SW480 (cell line): Measurements from ENCODE around the gene MYCBP.
"Not testable (repeated sequence)": the region's sequence is repeated elsewhere in the genome, so short reads cannot be mapped to it uniquely, and the experiment has no call there.

ENCODE experiments used
- DNase-seq: peaks from one replicate; pipeline ENCODE4 v3.0.0-alpha.2; 2016; ENCODE audit warnings: low spot score

The MYCBP gene

DNA sequence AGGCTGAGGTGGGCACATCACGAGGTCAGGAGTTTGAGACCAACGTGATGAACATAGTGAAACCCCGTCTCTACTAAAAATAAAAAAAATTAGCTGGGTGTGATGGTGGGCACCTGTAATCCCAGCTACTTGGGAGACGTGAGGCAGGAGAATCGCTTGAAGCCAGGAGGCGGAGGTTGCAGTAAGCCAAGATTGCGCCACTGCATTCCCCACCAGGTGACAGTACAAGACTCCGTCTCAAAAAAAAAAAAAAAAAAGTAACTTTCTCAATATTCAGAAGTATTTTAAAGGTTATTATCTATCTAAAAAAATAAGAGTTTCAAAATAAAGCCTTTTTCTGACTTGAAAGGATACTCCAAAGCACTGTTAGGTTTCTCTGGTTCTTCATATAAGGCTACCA is 5.9 kb downstream of the MYCBP start:
- no peak for DNase-seq

DNA sequence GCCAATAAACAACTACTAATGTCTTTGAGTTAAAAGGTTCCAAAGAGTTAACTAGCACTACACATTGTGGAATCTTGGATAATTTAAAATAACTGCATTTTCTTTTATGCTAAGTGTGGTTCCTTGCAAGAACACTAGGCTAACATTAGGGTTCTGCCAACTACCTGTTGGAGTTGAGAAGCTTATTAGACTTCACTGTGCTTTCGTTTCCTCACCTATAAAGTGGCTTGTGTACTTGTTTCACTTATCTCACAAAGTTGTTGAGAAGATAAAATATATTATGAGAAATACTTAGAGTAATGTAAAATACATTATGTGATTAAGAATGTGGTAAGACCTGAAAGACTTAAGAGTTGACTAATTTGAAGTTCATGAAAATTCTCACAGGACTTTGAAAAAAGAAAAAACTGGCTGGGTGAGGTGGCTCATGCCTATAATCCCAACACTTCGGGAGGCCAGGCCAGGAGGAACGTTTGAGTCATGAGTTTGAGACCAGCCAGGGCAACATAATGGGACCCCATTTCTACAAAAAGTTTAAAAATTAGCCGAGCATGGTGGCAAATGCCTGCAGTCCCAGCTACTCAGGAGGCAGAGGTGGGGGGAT is 7.9 kb downstream of the MYCBP start:
- no peak for DNase-seq

DNA sequence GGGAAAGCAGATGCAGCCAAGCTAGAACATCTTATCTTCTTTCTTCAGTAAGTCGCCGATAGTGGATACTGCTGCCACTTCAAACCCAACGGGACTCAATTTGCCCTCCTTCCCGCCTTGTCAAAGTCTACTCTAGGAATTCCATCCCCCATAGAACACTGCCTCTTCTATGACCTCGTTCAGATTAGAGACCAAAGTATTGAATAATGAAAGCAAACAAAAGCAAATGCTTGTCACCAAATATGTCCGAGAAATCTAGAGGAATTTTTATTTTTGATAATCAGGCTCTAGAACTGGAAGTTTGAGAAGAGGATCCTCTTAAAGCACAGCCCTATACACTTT is 12.7 kb downstream of the MYCBP start:
- DNase-seq: no peak

DNA sequence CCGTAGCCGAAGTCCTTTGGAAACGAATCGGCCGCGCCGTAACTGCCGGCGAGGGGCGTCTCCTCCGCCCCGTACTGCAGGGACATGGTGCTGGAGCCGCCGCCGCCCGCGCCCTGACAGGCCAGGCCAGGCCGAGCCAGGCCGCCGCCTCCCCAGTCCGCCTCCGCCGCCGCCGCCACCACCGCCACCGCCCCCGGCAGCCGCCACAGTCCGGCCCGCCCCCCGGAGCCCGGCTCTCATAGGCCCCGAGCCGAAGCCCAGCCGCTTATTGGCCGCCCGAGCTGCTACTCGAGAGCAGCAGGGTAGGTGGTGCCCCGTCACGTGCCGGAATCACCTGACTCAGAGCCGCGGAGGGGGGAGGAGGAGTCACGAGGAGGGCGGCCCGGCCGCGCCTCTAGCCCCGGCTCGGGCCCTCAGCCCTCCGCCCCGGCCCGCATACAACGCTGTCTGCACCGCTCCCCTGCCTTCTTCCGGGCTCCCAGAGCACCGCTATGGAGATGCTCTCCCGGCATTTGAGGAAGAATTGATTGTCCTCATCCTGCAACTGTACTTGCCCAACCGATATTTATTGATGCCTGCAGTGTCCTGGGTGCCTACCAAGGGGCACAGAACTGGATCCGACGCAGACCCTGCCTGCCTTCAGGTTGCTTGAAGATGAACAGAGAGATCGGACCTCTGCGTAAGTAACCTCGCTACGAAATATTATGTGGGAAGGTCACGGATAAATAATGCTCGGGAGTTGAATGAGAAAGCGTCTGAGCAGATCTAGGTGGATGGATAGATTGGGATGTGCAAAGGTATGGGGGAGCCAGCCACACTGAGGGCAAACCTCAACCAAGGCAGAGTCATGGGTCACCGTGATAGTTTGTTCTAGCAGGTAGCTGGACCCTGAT is 13.3 kb downstream of the MYCBP start, which contains the start of gene RRAGC:
Gene RRAGC, minus strand, starts transcription at position 212 of the 893 bp plus-strand sequence. Its CDS starts 126 bp downstream, at position 86.
- peak; percentile 95 for DNase-seq

DNA sequence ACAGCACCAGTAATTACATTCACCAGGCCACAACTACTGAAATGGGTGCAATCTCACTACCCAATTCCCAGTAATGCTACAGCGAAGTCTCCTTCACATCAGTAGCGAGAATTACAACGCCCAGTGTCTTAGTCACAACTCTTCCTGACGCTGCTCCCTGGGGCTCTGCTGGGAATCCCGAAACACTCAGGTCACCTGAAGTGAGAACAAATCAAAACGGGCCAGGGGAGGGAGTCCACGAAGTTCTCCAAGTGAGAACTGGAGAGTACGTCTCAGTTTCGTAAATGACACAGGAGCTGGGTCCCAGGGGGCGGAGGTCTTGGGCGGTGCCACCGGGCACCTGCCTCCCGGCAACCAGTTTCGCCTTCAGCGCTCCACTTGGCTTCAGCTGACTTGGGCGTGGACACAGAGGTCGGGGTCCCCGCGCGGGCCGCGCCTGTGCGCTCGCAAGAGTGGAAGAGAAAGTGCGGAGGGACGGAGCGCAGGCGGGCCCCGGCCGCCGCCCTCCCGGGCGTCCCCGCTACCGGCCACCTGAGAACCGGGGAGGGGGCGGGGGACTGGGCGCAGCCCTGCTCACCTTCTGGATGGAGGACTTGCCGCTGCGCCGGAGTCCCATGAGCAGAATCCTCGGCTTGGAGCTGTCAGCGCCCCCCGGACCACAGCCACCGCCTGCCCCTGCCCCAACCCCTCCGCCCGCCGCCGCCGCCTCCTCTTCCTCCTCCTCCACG is 14.2 kb downstream of the MYCBP start:
- peak; percentile 61 for DNase-seq

DNA sequence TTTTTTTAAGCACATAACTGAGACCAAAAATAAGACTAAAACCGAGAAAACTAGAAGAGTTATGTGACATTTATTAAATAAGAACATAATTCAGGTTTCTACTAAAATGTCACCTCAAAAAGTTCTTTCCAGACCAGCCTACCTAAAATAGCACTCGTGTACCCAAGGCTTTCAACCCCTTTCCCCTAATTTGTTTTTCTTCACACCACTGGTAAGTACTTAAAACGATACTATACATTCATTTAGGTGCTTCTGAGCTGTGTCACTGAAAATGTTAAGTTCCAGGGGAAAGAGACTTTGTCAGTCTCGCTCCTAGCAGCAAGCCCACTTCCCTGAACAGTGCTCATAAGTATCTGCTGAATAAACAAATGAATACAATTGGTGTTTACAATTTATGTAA is 20.4 kb downstream of the MYCBP start:
- DNase-seq: no peak

DNA sequence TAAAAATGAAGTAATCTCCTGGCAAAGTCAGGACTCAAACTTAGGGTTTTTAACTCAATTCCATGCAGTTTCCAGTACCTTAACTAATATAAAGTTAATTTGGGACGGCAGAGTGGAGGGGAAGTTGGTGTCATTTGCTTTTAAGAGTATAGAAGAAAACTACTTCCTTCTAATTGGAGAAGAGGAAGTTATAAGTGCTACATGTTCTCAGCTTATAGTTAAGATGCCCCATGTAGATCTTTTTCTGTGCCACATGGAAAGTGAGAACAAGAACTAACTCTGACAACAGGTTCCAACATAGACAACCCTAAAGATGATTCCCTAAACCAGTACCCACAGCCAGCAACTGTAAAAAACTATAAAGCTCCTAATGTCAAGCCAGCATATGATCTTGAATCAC is 25.1 kb downstream of the MYCBP start:
- no peak for DNase-seq

DNA sequence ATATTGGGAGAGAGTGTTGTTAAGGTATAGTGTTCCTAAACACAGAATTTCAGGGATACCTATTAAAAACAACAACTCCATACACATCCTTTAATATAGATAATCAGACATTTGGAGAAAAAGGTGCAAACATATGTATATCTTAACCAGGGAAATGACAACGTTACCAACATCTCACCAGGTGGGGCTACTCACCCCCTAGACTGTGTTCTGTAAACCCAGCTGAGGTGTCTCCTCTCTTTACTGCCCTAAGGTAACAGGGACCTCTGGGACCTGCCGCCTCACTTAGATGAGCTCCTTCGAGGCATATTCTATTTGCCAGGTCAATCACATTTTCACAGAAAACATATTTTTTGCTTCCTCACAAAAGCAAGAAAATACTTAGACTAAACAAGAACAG is 26.9 kb downstream of the MYCBP start:
- DNase-seq: no peak

DNA sequence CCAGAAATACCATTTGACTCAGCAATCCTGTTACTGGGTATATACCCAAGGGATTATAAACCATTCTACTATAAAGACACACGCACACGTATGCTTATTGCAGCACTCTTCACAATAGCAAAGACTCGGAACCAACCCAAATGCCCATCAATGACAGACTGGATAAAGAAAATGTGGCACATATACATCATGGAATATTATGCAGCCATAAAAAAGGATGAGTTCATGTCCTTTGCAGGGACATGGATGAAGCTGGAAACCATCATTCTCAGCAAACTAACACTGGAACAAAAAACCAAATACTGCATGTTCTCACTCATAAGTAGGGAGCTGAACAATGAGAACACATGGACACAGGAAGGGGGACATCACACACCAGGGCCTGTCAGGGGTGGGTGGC is 28.1 kb downstream of the MYCBP start:
- not testable (repeated sequence) for DNase-seq

DNA sequence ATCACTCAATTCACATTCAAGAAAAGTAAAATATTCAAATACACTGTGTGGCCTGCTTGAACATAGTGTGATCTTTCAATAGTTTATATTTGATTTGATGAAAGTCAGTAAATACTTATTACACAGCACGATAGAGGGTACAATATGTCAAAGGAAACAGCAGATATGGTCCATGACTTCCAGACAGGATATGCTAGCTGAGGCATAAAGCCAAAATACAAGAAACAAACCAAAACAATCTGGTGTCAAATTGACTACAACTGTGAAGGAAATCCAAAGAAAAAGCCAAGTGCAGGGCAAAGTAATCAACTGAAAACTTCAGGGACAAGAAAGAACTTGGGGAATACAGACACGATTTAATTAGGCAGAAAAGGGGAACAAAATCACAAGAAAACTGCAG is 32.9 kb downstream of the MYCBP start:
- no peak for DNase-seq

DNA sequence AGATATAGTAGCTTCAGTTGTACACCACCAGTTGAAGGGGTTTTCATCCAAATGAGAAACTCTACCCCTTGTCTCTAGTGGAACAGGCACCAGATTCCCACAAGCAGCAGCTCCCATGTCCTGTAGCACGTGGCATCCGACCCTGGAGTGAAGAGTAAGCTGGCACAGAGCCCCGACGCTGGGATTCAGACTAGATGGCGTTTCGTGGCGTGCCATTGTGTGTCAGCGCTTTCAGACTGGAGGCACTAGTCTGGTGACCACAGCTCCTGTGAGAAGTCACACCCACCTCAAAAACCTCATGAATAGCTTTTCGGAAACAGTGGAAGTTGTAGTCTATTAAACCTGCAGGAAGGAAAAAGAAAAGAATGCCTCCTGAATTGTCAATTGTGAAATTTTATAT is 33.8 kb downstream of the MYCBP start:
- DNase-seq: no peak

DNA sequence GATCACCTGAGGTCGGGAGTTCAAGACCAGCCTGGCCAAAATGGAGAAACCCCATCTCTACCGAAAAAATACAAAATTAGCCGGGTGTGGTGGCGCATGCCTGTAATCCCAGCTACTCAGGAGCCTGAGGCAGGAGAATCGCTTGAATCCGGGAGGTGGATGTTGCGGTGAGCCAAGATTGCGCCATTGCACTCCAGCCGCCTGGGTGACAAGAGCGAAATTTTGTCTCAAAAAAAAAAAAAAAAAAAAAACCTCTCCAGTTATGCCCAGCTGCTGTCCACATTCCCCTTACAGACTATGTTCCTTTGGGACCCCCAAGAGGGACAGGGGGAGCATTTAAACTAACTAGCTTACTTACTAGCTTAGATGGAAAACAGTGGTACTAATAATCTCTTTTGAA is 36.8 kb downstream of the MYCBP start:
- DNase-seq: not testable (repeated sequence)

DNA sequence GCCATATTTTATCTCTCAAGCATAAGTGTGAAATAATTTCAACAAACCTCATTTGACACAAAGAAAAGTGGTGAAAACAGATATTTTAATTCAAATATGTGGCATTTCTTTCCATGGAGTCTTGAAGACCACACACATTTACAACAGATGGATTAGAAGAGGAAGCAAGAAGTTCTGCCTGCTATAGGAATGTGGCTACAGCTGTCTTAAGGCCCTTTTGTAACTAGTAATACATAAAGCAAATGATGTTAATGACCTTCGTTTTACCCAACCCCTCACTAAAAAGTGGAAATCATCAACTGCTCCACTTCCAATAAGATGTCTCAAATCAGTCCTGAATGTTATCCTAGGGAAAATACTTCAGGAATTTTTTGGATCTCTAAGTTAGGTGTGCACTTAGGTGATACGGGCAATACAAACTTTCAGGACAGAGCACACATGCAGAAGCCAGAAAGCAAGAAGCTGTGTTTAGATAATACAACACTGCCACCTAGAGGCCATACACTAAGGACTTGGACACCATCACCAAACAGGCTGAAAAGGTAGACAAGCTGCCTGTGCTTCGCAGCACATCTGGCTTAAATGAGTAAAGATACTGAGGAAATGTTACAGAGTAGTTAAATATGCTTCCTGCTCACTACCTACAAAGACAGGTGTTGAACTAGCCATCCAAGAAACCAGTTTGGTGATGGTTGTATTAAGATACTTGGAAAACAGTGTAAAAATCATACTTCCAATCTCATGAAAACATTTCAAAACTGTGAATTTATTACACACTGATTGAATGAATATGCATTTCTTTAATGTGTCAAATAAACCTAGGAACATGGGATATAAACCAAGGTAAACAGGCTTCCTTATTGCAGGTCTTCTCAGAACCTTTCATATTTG is 38.0 kb downstream of the MYCBP start:
- DNase-seq: peak; percentile 84

DNA sequence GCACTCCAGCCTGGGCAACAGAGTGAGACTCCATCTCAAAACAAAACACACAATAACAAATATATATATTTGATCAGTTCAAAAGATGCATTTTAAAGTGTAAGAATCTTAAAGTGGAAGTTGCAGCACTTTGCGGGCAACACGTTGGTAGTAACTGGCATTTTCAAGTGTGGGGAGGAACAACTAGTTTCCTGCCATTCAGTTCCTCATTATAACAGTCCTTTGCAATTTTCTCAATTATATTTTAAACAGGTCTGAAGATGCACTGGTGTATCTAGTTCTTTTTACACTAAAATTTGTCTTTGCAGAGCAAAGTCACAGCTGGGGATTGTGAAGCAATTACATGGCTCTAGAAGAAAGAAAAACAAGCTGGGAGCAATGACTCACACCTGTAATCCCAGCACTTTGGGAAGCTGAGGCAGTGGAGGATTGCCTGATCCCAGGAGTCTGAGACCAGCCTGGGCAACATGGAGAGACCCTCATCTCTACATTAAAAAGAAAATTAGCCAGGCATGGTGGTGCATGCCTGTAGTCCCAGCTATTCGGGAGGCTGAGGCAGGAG is 38.8 kb downstream of the MYCBP start:
- DNase-seq: no peak

DNA sequence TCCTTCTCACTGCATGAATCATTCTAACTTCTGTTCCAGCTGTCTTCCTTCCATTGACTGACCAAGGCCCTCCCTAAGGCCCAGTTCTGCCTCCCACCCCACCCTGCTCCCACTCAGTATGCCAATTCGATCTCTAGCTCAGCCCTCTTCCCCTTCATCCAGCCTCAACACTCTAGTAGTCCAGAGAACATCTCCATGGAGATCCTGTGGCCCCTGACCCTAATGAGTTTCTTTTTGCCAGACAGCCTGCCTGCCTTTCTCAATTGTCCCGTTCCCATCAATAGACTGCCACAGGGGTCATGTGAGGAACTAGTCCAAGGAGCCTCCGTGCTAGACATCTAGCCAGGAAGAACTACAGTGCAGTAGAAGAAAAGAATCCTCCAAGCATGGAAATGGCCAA is 40.0 kb downstream of the MYCBP start:
- DNase-seq: no peak

DNA sequence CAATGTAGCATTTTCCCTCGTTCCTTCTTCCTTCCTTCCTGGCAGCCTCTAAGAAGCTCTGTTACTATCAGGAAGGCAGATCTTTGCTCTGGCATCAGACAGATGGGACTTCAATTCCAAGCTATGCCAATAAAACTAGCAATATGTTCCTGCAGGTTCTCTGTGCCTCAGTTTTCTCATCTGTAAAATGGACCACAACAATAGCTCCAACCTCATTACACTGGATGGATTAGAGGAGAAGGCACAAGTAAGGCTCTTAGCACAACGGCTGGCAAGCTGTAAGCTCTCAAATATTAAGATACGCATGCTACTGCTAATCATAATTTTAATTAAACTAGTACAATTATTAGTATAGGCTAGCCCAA is 40.8 kb downstream of the MYCBP start:
- DNase-seq: no peak

DNA sequence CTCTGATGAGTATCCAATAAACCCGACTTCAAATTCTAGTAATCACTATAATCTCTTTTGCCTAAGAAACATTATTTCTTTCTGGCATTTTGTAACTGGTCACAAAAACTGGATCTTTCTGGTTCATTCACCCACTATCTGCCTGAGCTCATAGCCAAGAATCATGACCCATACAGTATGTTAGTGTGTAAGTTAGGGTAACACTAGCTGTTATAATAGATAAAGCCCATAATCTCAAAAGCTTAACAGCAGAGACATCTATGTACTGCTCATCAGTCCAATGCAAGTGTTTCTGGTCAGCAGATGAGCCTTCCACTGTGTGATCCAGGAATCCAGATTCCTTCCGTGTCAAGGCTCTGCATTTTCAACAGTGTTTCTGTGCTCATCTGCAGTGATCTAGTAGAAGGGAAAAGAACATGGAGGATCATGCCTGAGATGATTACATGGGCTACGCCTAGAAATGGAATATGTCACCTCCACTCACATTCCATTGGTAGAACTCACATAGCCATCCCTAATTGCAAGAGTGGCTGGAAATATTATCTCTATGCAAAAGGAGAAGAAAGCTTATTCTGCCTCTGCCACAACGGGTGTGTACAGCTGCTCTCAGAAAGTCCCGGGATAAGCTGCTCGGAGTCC is 41.3 kb downstream of the MYCBP start:
- DNase-seq: no peak

DNA sequence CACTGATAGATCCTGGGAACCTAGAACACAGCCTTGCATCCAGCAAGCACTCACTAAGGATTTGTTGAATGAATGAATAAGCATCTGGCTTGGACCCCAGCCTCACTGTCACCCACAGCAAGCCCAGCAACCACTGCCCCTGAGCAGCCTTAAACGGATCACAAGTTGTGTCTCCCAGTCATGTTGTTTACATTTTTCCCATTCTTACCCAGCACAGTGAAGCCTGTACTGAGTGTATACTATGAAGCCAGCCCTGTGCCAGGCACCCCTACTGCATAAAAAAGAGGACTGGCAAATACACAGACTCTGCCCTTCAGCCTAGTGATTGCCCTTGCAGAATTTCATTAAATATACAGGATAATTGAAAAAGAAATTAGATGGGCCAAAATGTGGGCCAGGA is 43.8 kb downstream of the MYCBP start:
- no peak for DNase-seq

DNA sequence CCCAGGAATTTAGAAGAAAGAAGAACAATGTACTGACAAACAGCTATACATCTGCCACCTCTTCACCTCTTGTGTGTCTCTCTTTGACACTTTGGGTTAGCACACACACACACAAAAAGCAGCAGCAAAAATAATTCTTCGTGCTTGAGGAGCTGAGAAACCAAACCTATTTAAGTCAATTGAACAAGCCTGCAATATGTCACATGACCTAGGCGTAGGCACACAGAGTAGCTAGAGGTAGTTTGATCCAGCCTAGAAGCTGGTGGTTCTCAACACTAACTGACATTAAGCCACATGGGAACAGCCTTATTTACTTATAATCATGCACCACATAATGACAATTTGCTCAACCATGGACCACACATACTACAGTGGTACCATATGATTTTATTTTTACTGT is 45.8 kb downstream of the MYCBP start:
- DNase-seq: no peak

DNA sequence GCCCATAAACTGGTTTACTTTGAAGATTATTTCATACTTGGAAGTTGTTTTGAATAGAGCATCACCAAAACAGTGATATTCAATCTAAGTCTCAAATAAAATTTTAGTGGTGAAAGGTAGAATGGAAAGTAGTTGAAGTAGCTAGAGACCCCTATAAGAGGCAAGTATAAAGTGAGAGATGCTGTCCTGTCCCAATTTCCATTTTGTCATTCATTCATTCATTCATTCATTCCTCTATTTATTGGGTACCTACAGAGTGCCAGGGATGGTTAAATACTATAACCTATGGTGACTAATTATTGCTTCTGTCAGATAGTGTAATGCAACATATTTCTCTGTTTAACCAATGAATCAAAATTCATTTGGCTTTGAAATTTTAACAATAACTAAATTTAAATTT is 46.3 kb downstream of the MYCBP start:
- DNase-seq: no peak

DNA sequence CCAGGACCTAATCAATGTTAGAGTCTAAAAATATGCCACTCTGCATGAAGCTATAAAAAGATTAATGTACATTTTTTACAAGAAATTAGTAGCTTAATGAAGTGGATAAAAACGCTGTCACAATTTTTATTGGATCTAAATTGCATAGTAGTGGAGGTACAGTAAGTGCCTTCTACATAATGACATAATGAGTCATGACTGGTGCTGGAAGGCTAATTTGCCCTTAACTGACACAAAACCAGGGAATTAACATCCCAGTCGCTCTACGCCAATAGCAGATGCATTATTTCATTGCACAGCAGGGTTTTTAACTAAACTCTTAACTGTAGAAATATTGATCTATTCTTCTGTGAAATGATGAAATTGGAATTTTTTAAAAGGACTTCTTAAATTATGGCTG is 46.9 kb downstream of the MYCBP start:
- no peak for DNase-seq
